ENCODE data around the gene ZNF580. TPM values are rescaled to one million over a fixed set of nuclear protein-coding genes. Genes with fewer than 3 reads are reported as not detected.

Gene ZNF580
- total and polyA plus RNA-seq, 2 of the 8 experiments (the other 6 are each of a cell fraction or from before 2014, with no cell fraction given) = 12.0 to 24.6 TPM

DNA sequence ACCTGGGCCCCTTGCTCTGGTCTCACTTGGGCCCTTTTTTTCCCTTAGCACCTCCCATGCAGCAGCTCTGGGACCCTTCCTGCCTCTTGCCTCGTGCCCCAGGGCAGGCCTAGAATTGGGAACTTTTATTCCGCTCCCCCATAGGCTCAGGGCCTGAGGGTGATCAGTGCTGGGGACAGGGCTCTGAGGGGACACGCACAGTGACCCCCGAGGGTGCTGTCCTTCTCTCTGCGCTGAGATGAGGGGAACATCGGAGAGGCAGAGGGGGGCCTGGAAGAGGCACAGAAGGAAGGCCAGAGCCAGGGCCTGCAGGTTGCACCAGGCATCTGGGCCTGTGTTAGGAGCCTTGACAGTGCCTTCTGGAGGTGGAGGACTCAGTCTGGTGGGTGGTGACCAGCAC, 45.0 kb downstream of the ZNF580 start:
- H3K27me3 ChIP-seq (replicated peaks in 1 of 4; ENCODE audit: control insufficient read depth in 3 of 4, extremely low read depth in 1 of 4, insufficient read depth in 3 of 4, low read length in 3 of 4) = no peaks in the 10 kb centered on the region; a peak in 1 of 7 replicates
- H3K4me1 ChIP-seq (replicated peaks in 1 of 4; ENCODE audit: control insufficient read depth in 3 of 4, insufficient read depth in 4 of 4, low read length in 3 of 4) = no peaks in the 10 kb centered on the region
- H3K4me3 ChIP-seq (ENCODE audit: extremely low read depth in 1 of 4, insufficient read depth in 2 of 4, low read depth in 3 of 4, low read length in 4 of 4) = no peak overlapping the region
- ChIA-PET POLR2A (ENCODE audit: partially characterized antibody) (interaction anchor here (1.1 to 1.5 kb wide), 2 partner anchors 12 to 31 kb away, joined by 3 read pairs; partner anchors contain the start of gene U2AF2), CTCF (ENCODE audit: partially characterized antibody) (no interaction called here)
- peaks cover 5 to 41% of the 10 kb centered on the region in 2 experiments for H4K20me1 ChIP-seq (replicated peaks in 1 of 2; ENCODE audit: control insufficient read depth in 1 of 2, insufficient read depth in 2 of 2, low read length in 2 of 2)
- no peak overlapping the region for H2AFZ ChIP-seq (ENCODE audit: low read length)
- no peak overlapping the region for H2AK5ac ChIP-seq (ENCODE audit: low read depth, low read length)
- peaks cover 0 to 29% of the 10 kb centered on the region in 2 experiments; a peak in 2 of 4 replicates for H3K79me2 ChIP-seq (ENCODE audit: control insufficient read depth in 1 of 2, insufficient read depth in 2 of 2, low read length in 2 of 2)
- no peak overlapping the region for H3K4me2 ChIP-seq (ENCODE audit: insufficient read depth in 1 of 2, low read depth in 2 of 2, low read length in 2 of 2)
- FAIRE-seq (no peak), DNase-seq (ENCODE audit: low read depth in 1 of 2, low spot score in 2 of 2) (no peak)
- H3K14ac ChIP-seq (ENCODE audit: insufficient read length) = no peak overlapping the region
- no peak overlapping the region for H3K23ac ChIP-seq (ENCODE audit: insufficient read length)
- no peak overlapping the region for H2BK20ac ChIP-seq (ENCODE audit: low read length)
- H2BK5ac ChIP-seq (ENCODE audit: low read depth, low read length) = no peak overlapping the region
- TF ChIP-seq CEBPB (IDR thresholded peaks at IDR 0.05; ENCODE audit: low read depth, low read length) (no peak), CREB1 (IDR thresholded peaks at IDR 0.05) (no peak), TBP (IDR thresholded peaks at IDR 0.05; ENCODE audit: low read depth, low read length) (no peak)
- H3K9me3 ChIP-seq (ENCODE audit: insufficient read depth in 2 of 2, low read depth in 1 of 2, low read length in 1 of 2) = no peaks in the 10 kb centered on the region
- 94% methylated on average over 6 of the region's 6 CpGs; no CpG with 5 or more reads in 1 of the 2 experiments for WGBS, 2 experiments (ENCODE audit: extremely low coverage in 1 of 2, insufficient coverage in 1 of 2, insufficient read length in 1 of 2, insufficient replicate concordance in 2 of 2, low coverage in 1 of 2, low lambda C conversion rate in 2 of 2, missing lambda C conversion rate in 1 of 2)
- peaks cover 7% of the 10 kb centered on the region for H3K79me1 ChIP-seq (ENCODE audit: low read depth, low read length)
- H3K56ac ChIP-seq (replicated peaks; ENCODE audit: insufficient read length, low read depth, low read length) = no peak overlapping the region
- no peak overlapping the region for H2BK120ac ChIP-seq (replicated peaks; ENCODE audit: low read depth, low read length)
- H3K18ac ChIP-seq (ENCODE audit: extremely low read depth, low read length) = no peak overlapping the region
- no peak overlapping the region for H4K91ac ChIP-seq (replicated peaks; ENCODE audit: insufficient read length, low read length)
- H3K9ac ChIP-seq (replicated peaks in 1 of 4; ENCODE audit: extremely low read depth in 1 of 4, low read depth in 3 of 4, low read length in 3 of 4) = no peak overlapping the region
- H2BK15ac ChIP-seq (ENCODE audit: low read length) = no peak overlapping the region
- H2BK12ac ChIP-seq (ENCODE audit: low read depth, low read length) = no peak overlapping the region
- no peak overlapping the region for H3K27ac ChIP-seq (ENCODE audit: low read depth, low read length)
- no peak overlapping the region for H4K8ac ChIP-seq (ENCODE audit: extremely low read depth, insufficient read depth, low read length)
- no peak overlapping the region for H4K5ac ChIP-seq (ENCODE audit: insufficient read length, low read depth, low read length)
- no peak overlapping the region for H3K4ac ChIP-seq (replicated peaks; ENCODE audit: insufficient read length, low read depth, low read length)
- no peaks in the 10 kb centered on the region for H3K23me2 ChIP-seq (ENCODE audit: low read depth, low read length)
- H3K36me3 ChIP-seq (ENCODE audit: control insufficient read depth in 2 of 4, insufficient read depth in 4 of 4, low read length in 3 of 4) = peaks cover 2 to 33% (median 17%) of the 10 kb centered on the region in 4 experiments; a peak in 6 of 8 replicates

All from H1 (cell line).